Gastroesophageal sphincter (tissue), 3 donors: ENCODE data around the gene GADL1.

Experiments
- EP300 ChIP-seq: sonication (generic); formaldehyde crosslinking; IDR thresholded peaks from one replicate; pipeline ENCODE4 v1.6.1; 2017; ENCODE audit warnings: antibody characterized with exemption, mild to moderate bottlenecking
- POLR2A ChIP-seq, 2 donors: fragments of 450-650 bp; IDR thresholded peaks; one replicate each; pipeline ENCODE4 v1.6.1; 2017; ENCODE audit warnings: antibody characterized with exemption in 2 of 2, mild to moderate bottlenecking in 2 of 2, moderate library complexity in 1 of 2
- POLR2AphosphoS5 ChIP-seq: sonication (generic); formaldehyde crosslinking; IDR thresholded peaks from one replicate; pipeline ENCODE4 v1.6.1; 2017; ENCODE audit warnings: antibody characterized with exemption
- TF ChIP-seq, protein P1 (sequence below), 4 experiments: fragments of 200-600 bp in 2 of 4; fragments of 450-650 bp in 2 of 4; sonication (generic) in 1 of 4; IDR thresholded peaks; one replicate each; pipeline ENCODE4 v1.5.1; 2017 to 2019; ENCODE audit warnings: antibody characterized with exemption in 4 of 4, mild to moderate bottlenecking in 2 of 4, moderate library complexity in 2 of 4

DNA sequence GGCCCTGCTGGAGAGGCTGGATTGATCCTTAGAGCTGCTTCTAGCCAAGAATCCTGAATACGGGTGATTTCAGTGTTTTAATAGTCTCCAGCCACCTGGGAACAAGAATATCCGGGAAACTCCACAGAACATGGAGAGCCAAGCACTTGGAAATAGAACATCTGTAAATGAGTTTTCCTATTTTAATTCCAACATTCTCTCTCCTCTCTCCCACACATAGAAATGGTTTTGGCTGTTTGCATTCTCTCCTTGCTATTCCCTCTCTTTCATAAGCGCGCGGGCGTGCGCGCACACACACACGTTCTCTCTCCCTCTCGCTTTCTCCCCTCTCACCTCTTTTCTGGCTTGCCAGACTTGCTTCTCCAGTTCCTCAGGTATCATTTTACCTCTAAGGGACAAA lies 50.6 kb downstream of the GADL1 start:
- TF ChIP-seq, protein P1, sequence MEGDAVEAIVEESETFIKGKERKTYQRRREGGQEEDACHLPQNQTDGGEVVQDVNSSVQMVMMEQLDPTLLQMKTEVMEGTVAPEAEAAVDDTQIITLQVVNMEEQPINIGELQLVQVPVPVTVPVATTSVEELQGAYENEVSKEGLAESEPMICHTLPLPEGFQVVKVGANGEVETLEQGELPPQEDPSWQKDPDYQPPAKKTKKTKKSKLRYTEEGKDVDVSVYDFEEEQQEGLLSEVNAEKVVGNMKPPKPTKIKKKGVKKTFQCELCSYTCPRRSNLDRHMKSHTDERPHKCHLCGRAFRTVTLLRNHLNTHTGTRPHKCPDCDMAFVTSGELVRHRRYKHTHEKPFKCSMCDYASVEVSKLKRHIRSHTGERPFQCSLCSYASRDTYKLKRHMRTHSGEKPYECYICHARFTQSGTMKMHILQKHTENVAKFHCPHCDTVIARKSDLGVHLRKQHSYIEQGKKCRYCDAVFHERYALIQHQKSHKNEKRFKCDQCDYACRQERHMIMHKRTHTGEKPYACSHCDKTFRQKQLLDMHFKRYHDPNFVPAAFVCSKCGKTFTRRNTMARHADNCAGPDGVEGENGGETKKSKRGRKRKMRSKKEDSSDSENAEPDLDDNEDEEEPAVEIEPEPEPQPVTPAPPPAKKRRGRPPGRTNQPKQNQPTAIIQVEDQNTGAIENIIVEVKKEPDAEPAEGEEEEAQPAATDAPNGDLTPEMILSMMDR (IDR thresholded peaks at IDR 0.05): no peak
- TF ChIP-seq POLR2A (IDR thresholded peaks at IDR 0.05) (no peak), EP300 (no peak), POLR2AphosphoS5 (no peak)
